Duodenal mucosa (tissue), 2 donors: ENCODE data around the gene WWOX.

Source experiments
- H3K27ac ChIP-seq: one replicate; pipeline ENCODE4 v1.7.0; 2013; ENCODE audit warnings: low read depth, low read length
- H3K27me3 ChIP-seq, 2 donors: one replicate each; pipeline ENCODE4 v1.7.0; 2013; ENCODE audit warnings: low read length in 2 of 2, control low read depth in 1 of 2; ENCODE audit not compliant: insufficient read depth in 2 of 2, control insufficient read depth in 1 of 2
- H3K36me3 ChIP-seq, 2 donors: one replicate each; pipeline ENCODE4 v1.7.0; 2013; ENCODE audit warnings: low read length in 2 of 2, control low read depth in 1 of 2; ENCODE audit not compliant: insufficient read depth in 2 of 2, control insufficient read depth in 1 of 2
- H3K4me1 ChIP-seq, 2 donors: one replicate each; pipeline ENCODE4 v1.7.0; 2013; ENCODE audit warnings: low read length in 2 of 2, control low read depth in 1 of 2; ENCODE audit not compliant: insufficient read depth in 2 of 2, control insufficient read depth in 1 of 2
- H3K4me3 ChIP-seq, 2 donors: one replicate each; pipeline ENCODE4 v1.7.0; 2013; ENCODE audit warnings: low read length in 2 of 2, low read depth in 1 of 2
- H3K9ac ChIP-seq, 2 donors: one replicate each; pipeline ENCODE4 v1.7.0; 2013; ENCODE audit warnings: low read length in 2 of 2, low read depth in 1 of 2
- H3K9me3 ChIP-seq, 2 donors: one replicate each; pipeline ENCODE4 v1.7.0; 2013; ENCODE audit warnings: low read length in 2 of 2, control low read depth in 1 of 2; ENCODE audit not compliant: control insufficient read depth in 1 of 2

Gene WWOX

GRCh38 chr16:78184238-78185183 is 85.1 kb downstream of the WWOX start:
- no peaks in the 10 kb centered on the region for H3K27me3 ChIP-seq
- no peaks in the 10 kb centered on the region for H3K9me3 ChIP-seq
- H3K9ac ChIP-seq = no peak overlapping the region
- no peak overlapping the region for H3K27ac ChIP-seq
- H3K4me1 ChIP-seq = peaks cover 0 to 9% of the 10 kb centered on the region in 2 donors
- H3K4me3 ChIP-seq = peak overlapping the region in 1 of 2 donors; percentile 9
- no peaks in the 10 kb centered on the region for H3K36me3 ChIP-seq

DNA sequence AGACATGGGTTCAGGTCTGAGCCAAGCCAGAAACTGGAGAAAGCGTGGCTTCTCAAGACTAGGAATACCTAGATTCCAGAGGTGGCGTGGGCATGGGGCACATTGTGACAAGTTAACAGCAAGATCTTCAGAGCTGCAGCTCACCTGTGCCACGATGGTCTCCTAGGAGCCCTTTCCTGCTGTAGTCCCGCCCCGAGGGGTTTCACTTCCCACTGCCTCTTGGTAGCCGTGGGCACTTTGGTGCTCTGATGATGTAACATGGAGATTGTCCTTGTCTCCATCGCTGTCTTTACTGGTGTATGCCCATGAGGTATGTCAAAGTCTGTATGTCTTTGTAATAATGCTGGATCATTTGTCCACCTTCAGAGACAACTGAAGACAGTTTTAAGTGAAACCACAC is 89.7 kb downstream of the WWOX start:
- Histone ChIP-seq H3K27ac (no peak overlapping the region), H3K4me1 (peaks cover 0 to 5% of the 10 kb centered on the region in 2 donors), H3K4me3 (no peak overlapping the region), H3K27me3 (no peaks in the 10 kb centered on the region), H3K9ac (no peak overlapping the region), H3K36me3 (no peaks in the 10 kb centered on the region), H3K9me3 (no peaks in the 10 kb centered on the region)

GRCh38 chr16:78192734-78193488 is 93.5 kb downstream of the WWOX start:
- Histone ChIP-seq H3K27ac (no peak overlapping the region), H3K36me3 (no peaks in the 10 kb centered on the region), H3K9me3 (no peaks in the 10 kb centered on the region), H3K4me1 (no peaks in the 10 kb centered on the region), H3K27me3 (no peaks in the 10 kb centered on the region), H3K4me3 (no peak overlapping the region), H3K9ac (no peak overlapping the region)

DNA sequence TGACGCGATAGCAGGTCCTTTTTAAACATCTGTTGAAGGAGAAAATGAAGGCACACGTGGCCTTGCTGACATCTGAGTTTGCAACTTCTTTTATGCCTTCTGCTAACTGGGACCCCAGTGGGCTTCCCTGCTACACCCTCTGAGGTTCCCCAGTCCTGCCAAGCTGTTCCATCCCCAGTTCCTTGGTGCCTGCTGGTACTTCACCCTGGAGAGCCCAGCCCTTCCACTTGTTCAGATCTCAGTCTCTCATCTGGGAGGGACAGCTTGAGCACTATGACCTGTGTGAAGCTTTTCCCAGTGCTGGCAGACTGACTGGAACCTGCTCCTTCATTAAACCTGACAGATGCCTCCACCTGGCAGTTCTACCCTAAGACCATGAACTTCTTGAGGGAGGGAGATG is 95.5 kb downstream of the WWOX start:
- Histone ChIP-seq H3K27me3 (no peaks in the 10 kb centered on the region), H3K9ac (no peak overlapping the region), H3K27ac (no peak overlapping the region), H3K36me3 (no peaks in the 10 kb centered on the region), H3K9me3 (no peaks in the 10 kb centered on the region), H3K4me1 (peaks cover 0 to 7% of the 10 kb centered on the region in 2 donors), H3K4me3 (no peak overlapping the region)

DNA sequence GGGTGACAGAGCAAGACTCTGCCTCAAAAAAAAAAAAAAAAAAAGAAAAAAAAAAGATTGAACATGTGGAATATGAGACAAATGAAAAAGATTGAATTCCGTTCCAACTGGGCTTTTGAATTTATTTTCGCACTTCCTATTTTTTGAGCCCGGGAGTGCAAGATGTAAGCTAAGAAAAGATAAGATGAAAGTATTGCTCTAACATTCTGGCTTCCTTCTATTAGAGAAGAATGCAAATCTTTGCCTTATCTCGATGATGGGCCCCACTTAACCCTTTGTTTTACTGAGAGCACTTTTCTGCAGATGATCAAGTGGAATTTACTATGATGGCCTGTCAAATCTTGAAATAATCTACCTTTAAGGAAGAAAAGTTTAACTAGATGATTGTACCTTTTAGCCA is 96.3 kb downstream of the WWOX start:
- H3K9me3 ChIP-seq = no peaks in the 10 kb centered on the region
- peaks cover 0 to 11% of the 10 kb centered on the region in 2 donors for H3K4me1 ChIP-seq
- H3K27ac ChIP-seq = no peak overlapping the region
- H3K4me3 ChIP-seq = no peak overlapping the region
- no peaks in the 10 kb centered on the region for H3K27me3 ChIP-seq
- H3K36me3 ChIP-seq = no peaks in the 10 kb centered on the region
- no peak overlapping the region for H3K9ac ChIP-seq

DNA sequence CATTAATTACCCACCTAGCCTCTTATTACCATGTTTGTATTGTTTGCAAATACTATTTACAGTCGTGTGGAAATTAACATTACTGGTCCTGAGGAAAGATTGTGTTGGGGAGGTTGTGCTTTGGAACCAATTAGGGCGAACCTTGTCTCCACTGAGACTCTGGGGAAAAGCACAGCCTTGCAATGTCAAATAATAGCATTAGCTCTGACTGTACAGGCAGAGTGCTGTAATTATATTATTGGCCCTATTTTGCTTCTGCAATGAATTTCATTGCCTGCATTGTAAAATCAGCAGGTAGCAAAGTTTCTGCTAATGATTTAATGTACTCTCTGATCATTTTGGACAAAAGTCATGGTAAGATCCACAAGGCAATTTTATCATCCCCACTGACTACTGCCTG is 97.0 kb downstream of the WWOX start:
- no peak overlapping the region for H3K4me3 ChIP-seq
- no peaks in the 10 kb centered on the region for H3K9me3 ChIP-seq
- no peak overlapping the region for H3K27ac ChIP-seq
- no peaks in the 10 kb centered on the region for H3K27me3 ChIP-seq
- H3K9ac ChIP-seq = no peak overlapping the region
- H3K36me3 ChIP-seq = no peaks in the 10 kb centered on the region
- peaks cover 0 to 11% of the 10 kb centered on the region in 2 donors for H3K4me1 ChIP-seq

- Histone ChIP-seq H3K27me3 (no peaks in the 10 kb centered on the region), H3K36me3 (no peaks in the 10 kb centered on the region), H3K9me3 (no peaks in the 10 kb centered on the region), H3K9ac (no peak overlapping the region), H3K27ac (no peak overlapping the region), H3K4me3 (no peak overlapping the region), H3K4me1 (peaks cover 0 to 11% of the 10 kb centered on the region in 2 donors)
Observed at GRCh38 chr16:78198288-78198687, 98.8 kb downstream of the WWOX start.

- Histone ChIP-seq H3K9ac (no peak overlapping the region), H3K4me3 (no peak overlapping the region), H3K27ac (no peak overlapping the region), H3K9me3 (no peaks in the 10 kb centered on the region), H3K27me3 (no peaks in the 10 kb centered on the region), H3K4me1 (peaks cover 0 to 11% of the 10 kb centered on the region in 2 donors), H3K36me3 (no peaks in the 10 kb centered on the region)
Observed at GRCh38 chr16:78199325-78200022, 100.0 kb downstream of the WWOX start.

- H3K4me3 ChIP-seq = no peak overlapping the region
- H3K9ac ChIP-seq = no peak overlapping the region
- no peaks in the 10 kb centered on the region for H3K36me3 ChIP-seq
- no peaks in the 10 kb centered on the region for H3K9me3 ChIP-seq
- H3K4me1 ChIP-seq = peaks cover 0 to 11% of the 10 kb centered on the region in 2 donors
- no peaks in the 10 kb centered on the region for H3K27me3 ChIP-seq
- H3K27ac ChIP-seq = no peak overlapping the region
Observed at GRCh38 chr16:78200023-78200389, 100.6 kb downstream of the WWOX start.
